HG03439 (cell line): ENCODE measurements around the gene LGALSL.
"Not testable (repeated sequence)": the region's sequence is repeated elsewhere in the genome, so short reads cannot be mapped to it uniquely, and the experiment has no call there.

Source experiments
- ATAC-seq: cut with Tn5 transposase; IDR thresholded peaks from one replicate; pipeline ENCODE4 v1.9.1; 2021; ENCODE audit warnings: mild to moderate bottlenecking, moderate library complexity; ENCODE audit not compliant: unreplicated experiment

LGALSL gene

DNA sequence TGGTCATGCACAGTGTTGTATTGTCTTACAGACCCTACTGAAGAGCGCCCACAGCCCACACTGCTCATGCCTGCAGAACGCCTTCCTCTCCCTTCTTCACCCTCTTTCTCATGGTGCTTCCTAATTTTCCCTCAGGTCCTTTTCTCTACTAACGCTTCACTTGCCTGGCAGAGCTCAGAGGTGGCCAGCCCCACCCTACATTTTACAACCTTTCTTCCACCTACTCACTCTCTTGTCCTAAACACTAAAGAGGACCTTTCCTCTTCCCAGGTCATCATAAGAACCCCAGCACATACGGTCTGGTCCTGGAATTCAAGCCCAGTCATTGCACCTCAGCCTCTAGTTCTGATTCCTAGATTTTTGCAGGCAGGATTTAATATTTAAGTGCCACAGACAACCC, 11.7 kb upstream of the LGALSL start:
- no peak for ATAC-seq

GRCh38 chr2:64442801-64443429, 11.0 kb upstream of the LGALSL start:
- ATAC-seq, result no peak

- ATAC-seq, result not testable (repeated sequence)
Observed at GRCh38 chr2:64445970-64446369, 8.0 kb upstream of the LGALSL start.

DNA sequence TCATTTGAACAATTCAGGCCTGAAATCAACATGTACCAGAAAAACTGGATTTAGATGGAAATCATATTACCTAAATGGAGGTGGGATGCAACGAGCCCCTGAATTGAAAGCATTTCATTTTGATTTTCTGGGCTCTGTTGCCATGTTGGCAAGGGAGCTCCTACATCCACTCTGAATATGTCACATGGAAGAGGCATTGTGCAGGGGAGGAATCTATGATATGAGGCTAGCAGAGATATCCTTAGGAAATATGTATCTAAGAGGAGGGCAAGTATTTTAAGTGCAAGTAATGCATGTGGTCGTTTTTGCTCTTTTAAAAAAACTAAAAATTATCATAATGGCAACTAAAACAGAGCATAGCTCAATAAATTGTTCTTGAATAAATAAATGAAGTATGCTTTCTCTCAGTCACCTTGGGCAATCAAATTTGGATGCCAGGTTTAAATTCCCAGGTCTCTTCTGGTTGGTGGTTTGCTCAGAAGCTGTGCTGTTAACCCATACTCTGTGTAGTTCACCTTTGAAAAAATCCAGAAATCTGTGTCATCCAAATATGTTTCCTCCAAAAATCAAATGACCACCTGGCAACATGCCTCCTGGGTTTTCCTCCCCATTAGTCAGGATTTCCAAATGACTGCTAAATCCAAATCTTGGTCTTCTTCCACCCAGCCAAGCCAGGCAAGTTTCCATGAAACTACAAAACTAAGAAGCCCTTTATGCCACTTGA, 6.5 kb upstream of the LGALSL start:
- no peak for ATAC-seq

GRCh38 chr2:64448041-64448426, 5.9 kb upstream of the LGALSL start:
- ATAC-seq, result no peak

GRCh38 chr2:64451051-64451450, 2.9 kb upstream of the LGALSL start:
- no peak for ATAC-seq

- peak; percentile 46 for ATAC-seq
Observed at GRCh38 chr2:64454386-64455332, 697 bp downstream of the LGALSL start.

GRCh38 chr2:64455545-64455944, 1.6 kb downstream of the LGALSL start:
- ATAC-seq, result no peak

- no peak for ATAC-seq
Observed at GRCh38 chr2:64456293-64456692, 2.3 kb downstream of the LGALSL start.

DNA sequence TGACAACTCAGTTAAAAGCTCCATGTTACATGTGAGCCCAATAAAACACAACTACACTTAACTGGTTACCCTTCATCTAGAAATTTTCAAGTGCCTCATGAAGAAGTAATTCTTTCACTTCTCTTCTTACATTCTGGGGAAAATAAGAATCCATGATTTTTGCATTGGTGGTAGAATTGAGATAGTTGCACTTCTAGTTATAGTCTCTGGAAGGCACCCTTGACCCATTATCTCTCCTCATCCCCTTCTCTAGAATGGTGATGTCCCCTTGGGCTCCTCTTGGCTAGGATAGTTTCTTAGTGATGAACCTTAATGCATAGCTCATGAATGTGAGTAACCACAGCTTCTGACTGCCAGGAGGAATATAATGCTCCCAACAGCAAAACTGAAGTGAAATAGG, 3.6 kb downstream of the LGALSL start:
- ATAC-seq, result no peak

- ATAC-seq, result no peak
Observed at GRCh38 chr2:64459575-64459974, 5.6 kb downstream of the LGALSL start.

- ATAC-seq, result no peak
Observed at GRCh38 chr2:64460330-64460729, 6.4 kb downstream of the LGALSL start.

DNA sequence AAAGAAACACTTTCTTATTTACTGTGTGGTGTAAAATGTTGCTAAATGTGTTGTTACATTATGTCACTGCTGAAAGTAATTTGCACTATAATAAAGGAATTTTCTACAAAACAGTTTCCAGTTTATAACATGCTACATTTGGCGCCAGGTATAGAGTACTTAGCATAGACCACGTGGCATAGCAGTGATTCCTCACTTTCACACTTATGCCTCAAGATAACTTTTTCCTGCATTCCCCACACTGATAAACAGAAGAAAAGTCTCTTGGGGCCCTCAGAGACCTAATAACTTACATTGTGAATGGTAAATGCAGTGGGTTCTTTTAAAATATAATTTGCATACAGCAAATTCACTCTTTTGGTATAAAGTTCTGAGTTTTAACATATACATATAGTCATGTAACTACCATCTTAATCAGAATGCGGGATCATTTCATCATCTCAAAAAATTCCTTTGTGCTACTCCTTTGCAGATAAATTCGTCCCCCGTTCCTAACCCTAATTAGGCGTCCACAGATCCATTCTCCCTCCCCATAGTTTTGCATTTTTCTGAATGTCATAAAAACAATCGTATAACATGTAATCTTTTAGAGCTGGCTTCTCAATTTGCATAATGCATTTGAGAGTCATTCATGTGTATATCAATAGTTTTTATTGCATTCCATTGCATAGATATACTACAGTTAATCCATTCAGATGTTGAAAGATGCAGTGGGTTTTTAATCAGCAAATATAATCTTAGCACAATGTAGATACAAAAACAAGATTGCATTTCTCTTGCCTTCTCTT, 7.5 kb downstream of the LGALSL start:
- ATAC-seq, result no peak

- no peak for ATAC-seq
Observed at GRCh38 chr2:64462171-64462570, 8.2 kb downstream of the LGALSL start.

DNA sequence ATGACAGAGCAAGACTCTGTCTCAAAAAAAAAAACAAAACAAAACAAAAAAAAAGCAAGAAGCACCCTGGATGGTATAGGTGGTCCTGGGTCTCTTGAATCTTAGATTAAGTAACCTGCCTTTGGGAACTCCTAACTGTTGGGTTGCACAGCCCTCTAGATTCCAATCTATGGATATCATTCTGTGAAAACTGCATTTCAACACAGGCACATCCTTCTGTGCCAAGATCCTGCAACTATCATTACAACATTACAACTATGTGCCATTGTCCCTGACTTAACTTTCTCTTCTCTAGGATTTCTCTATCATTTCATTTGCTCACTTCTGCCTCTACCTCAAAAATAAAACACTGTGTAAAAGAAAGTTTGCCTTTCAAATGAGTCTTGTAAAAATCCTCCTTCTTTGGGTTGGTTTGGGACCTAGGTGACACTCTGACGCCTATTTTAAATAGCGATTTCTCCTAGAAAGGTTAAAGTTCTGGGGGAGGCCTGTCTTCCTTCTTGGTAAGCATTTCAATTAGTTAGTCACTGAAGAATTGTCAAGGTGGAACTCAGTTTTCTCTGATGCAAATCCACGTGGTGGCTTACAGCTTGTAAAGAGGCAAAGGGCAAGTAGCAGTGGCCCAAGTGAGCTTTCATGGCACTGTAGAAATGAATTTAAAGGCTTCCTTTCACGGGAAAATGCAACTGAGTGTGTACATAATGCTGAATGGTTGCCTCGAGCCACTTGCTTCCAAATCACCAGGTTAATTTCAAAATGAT, 9.2 kb downstream of the LGALSL start:
- no peak for ATAC-seq

GRCh38 chr2:64463781-64464180, 9.8 kb downstream of the LGALSL start:
- no peak for ATAC-seq

DNA sequence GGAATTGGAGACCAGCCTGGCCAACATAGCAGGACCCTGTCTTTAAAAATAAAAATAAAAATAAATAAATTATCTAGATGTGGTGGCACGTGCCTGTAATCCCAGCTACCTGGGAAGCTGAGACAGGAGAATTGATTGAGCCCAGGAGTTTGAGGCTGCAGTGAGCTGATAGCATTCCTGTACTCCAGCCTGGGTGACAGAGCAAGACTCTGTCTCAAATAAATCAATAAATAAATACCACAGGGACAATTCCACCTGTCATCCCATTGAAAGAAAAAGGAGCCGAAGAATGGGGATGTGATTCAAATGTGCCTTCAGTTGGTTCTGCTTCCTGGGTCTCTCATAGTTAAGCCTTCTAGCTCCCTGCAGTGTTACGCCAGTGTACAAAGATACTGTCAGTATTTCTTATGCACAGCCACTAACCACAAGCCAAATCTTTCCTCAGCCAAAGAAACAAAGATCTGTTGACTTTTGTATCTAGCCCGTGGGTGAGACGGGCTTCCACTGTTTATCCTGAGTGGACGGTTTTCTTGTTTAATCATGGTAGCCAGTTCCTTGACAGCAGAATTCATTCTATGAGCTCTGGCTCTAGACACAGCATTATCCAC, 12.6 kb downstream of the LGALSL start:
- ATAC-seq, result no peak

DNA sequence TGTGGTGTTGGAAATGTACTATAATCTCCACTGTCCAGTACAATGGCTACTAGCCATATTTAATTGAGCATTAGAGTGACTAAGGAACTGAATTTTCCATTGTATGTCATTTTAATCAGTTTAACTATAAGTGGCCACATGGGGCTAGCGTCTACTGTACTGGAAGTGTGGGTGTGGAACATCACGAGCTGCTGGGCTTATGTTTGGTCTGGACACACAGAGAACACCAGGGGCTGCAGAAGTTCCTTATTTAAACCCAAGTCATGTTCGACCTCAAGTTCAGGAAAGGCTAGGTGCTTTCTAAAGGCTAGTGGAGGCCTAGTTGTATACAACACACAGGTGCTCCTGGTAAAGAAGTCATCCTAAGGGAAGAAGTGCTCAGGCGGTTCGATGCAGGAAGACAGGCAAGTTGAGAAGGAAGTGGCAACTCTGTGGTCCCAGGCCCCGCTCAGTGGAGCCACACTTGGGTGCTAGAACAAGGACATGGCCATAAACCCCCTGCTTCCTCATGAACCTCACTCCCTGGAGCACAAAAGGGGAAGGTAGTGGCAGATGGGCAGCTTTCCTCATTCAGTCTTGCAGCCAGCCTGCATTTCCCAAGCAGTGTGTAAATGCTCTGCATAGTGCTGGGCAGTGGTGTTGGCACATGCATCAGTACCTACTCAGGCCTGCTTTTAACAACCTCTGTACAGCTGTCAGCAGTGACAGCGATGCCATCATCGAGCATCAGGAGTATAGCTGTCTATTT, 13.3 kb downstream of the LGALSL start:
- ATAC-seq, result no peak

DNA sequence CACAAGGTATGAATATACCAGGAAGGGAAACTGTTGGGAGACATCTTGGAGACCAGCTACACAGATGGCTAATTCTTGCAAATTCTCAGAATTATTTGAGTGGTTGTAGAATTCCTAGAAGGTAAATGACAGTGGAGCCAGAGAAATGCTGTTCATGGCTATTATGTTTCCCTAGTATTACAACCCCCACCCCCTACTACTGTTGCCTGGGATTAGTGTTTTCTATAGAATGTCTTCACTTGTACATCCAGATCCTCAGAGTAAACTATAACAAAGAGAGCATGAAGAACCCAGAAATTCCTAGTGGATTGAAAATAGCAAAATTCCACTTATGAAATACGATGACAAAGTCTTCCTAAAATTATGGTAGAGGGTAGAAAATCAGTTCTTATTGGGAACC, 15.3 kb downstream of the LGALSL start:
- no peak for ATAC-seq
